ENCODE data around the gene ALK. TPM values are rescaled to one million over a fixed set of nuclear protein-coding genes. Genes with fewer than 3 reads are reported as not detected.

The ALK gene
- total RNA-seq, 1 donor from 2014 or later = under 0.01 TPM

DNA sequence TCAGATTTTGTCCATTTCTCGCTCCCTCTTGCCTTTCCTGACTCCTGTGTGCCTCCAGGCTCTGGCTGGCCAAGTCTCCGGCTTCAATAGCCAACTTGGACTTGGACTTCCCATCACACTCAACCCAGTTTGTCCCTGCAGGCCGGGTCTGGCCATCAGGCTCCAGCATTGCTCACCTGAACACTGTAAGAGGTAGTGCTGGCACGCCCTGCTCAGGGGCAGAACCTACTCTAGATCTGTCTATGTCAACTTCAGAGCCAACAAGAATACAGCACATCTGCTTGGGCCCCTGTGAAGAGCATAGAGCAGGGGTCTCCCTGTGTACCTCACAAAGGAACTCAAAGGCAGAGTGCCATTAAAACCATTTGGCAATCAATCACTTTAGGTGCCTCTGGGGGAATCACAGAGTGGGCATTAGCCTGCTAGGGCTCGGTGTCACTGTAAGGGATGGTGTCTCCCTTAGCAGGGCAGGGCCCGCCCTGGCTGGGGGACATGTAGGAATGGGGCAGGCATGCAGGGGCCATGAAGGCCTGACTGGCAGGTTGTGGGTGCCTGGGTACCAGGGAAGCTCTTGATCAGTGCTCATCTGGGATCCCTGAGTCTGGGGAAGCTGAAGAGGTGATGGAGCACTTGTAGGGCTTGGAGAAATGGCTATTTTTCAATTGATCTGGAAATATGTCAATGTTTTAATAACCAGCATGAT is 480.3 kb downstream of the ALK start:
- no peak for DNase-seq (ENCODE audit: low read depth)
- no peak for TF ChIP-seq CTCF (conservative IDR thresholded peaks at IDR 0.05; ENCODE audit: low read depth, low read length)

GRCh38 chr2:29433920-29434319 is 487.5 kb downstream of the ALK start:
- no peak overlapping the region for H3K4me3 ChIP-seq (ENCODE audit: low read depth, low read length)
- no peak for DNase-seq (ENCODE audit: low read depth)
- TF ChIP-seq CTCF (conservative IDR thresholded peaks at IDR 0.05; ENCODE audit: low read depth, low read length) = no peak

More for the DNA sequence above, 480.3 kb downstream of the ALK start:
- H3K4me3 ChIP-seq (ENCODE audit: low read depth, low read length) = no peak overlapping the region

DNA sequence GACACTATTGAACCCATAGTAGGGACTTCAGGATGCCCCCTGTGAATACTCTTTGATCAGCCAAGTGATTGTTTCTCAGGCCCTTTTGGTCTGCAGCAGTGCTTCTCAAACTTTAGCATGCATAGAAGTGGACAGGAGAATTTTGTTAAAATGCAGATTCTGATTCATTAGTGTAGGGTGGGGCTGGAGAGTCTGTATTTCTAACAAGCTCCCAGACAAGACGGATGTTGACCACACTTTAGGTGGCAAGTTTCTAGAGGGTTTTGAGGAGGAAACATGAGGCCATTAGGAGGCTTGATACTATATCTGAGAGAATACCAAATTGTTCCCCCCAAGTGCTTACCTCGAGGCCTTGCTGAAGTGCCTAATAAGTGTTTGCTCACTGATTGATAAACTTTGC is 488.3 kb downstream of the ALK start:
- no peak for DNase-seq (ENCODE audit: low read depth)
- TF ChIP-seq CTCF (conservative IDR thresholded peaks at IDR 0.05; ENCODE audit: low read depth, low read length) = no peak
- H3K4me3 ChIP-seq (ENCODE audit: low read depth, low read length) = no peak overlapping the region

DNA sequence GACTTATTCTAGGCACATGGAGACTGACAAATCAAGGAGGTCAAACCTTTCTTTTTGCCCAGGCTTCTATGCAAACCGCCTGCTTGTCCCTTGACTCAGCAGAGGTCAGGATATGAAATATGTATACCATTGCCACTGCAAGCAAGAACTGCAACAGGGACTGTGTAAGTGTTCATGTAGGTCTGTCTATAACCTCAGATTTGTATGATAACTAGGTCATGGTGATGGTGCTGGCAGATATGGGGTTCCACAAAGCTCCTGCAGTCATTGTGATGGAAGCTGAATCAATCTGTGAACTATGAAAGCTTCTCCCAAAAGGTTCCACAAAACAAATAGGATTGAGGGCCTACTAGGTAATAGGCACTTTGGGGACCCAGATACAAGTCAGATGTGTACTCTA is 489.9 kb downstream of the ALK start:
- no peak overlapping the region for H3K4me3 ChIP-seq (ENCODE audit: low read depth, low read length)
- TF ChIP-seq CTCF (conservative IDR thresholded peaks at IDR 0.05; ENCODE audit: low read depth, low read length) = no peak
- DNase-seq (ENCODE audit: low read depth) = no peak

GRCh38 chr2:29430382-29431112 is 490.8 kb downstream of the ALK start:
- DNase-seq (ENCODE audit: low read depth) = no peak
- TF ChIP-seq CTCF (conservative IDR thresholded peaks at IDR 0.05; ENCODE audit: low read depth, low read length) = no peak
- no peak overlapping the region for H3K4me3 ChIP-seq (ENCODE audit: low read depth, low read length)

DNA sequence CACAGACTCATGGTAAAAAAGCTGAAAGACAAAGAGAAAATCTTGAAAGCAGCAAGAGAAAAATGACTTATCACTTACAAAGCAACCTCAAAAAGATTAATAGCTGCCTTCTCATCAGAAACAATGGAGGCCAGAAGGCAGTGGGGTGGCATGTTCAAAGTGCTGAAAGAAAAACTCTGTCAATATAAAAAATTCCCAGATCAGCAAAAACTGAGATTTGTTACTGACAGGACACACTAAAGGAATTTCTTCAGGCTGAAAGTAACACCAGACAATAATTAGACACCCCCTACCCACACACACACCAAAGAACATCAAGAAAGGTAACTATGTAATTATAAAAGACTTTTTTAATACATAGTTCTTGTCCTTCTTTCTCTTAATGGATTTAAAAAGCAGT is 495.0 kb downstream of the ALK start:
- no peak for TF ChIP-seq CTCF (conservative IDR thresholded peaks at IDR 0.05; ENCODE audit: low read depth, low read length)
- H3K4me3 ChIP-seq (ENCODE audit: low read depth, low read length) = no peak overlapping the region
- no peak for DNase-seq (ENCODE audit: low read depth)
